GM19455 (cell line): Measurements from ENCODE around the gene MAPKAP1.

Experiments
- ATAC-seq: cut with Tn5 transposase; IDR thresholded peaks from one replicate; pipeline ENCODE4 v1.9.1; 2021; ENCODE audit not compliant: unreplicated experiment

MAPKAP1 gene

GRCh38 chr9:125706651-125707471 is at the start of gene MAPKAP1:
Gene MAPKAP1, minus strand, starts transcription at chr9:125707208. Its CDS starts 34,634 bp downstream, at chr9:125672574.
- peak; percentile 94 for ATAC-seq

- no peak for ATAC-seq
These were observed 49.5 kb upstream of the MAPKAP1 start for GRCh38 chr9:125756518-125756917.

- no peak for ATAC-seq
These were observed 48.3 kb upstream of the MAPKAP1 start for GRCh38 chr9:125755340-125755739.

- no peak for ATAC-seq
These were observed 47.1 kb upstream of the MAPKAP1 start for GRCh38 chr9:125754096-125754495.

GRCh38 chr9:125752070-125752628 is 45.1 kb upstream of the MAPKAP1 start:
- no peak for ATAC-seq

- ATAC-seq: no peak
These were observed 43.6 kb upstream of the MAPKAP1 start for GRCh38 chr9:125750627-125751011.

- ATAC-seq: no peak
These were observed 43.1 kb upstream of the MAPKAP1 start for GRCh38 chr9:125749951-125750626.

GRCh38 chr9:125749287-125749935 is 42.4 kb upstream of the MAPKAP1 start:
- ATAC-seq: no peak

- no peak for ATAC-seq
These were observed 41.6 kb upstream of the MAPKAP1 start for GRCh38 chr9:125748446-125749099.

- no peak for ATAC-seq
These were observed 40.9 kb upstream of the MAPKAP1 start for GRCh38 chr9:125747765-125748445.

GRCh38 chr9:125747053-125747764 is 40.2 kb upstream of the MAPKAP1 start, which contains the start of gene PBX3:
Gene PBX3, plus strand, starts transcription at chr9:125747373.
- ATAC-seq: peak; percentile 21

- no peak for ATAC-seq
These were observed 39.7 kb upstream of the MAPKAP1 start for GRCh38 chr9:125746774-125747052.

GRCh38 chr9:125746017-125746773 is 39.2 kb upstream of the MAPKAP1 start:
- ATAC-seq: peak; percentile 66

GRCh38 chr9:125745682-125746016 is 38.6 kb upstream of the MAPKAP1 start:
- no peak for ATAC-seq

GRCh38 chr9:125745018-125745417 is 38.0 kb upstream of the MAPKAP1 start:
- no peak for ATAC-seq

GRCh38 chr9:125744616-125745015 is 37.6 kb upstream of the MAPKAP1 start:
- ATAC-seq: no peak

- ATAC-seq: no peak
These were observed 36.8 kb upstream of the MAPKAP1 start for GRCh38 chr9:125743682-125744428.

- ATAC-seq: no peak
These were observed 35.6 kb upstream of the MAPKAP1 start for GRCh38 chr9:125742657-125743056.

GRCh38 chr9:125739436-125739835 is 32.4 kb upstream of the MAPKAP1 start:
- no peak for ATAC-seq
